ENCODE data around the gene FGR.

Gene FGR

DNA sequence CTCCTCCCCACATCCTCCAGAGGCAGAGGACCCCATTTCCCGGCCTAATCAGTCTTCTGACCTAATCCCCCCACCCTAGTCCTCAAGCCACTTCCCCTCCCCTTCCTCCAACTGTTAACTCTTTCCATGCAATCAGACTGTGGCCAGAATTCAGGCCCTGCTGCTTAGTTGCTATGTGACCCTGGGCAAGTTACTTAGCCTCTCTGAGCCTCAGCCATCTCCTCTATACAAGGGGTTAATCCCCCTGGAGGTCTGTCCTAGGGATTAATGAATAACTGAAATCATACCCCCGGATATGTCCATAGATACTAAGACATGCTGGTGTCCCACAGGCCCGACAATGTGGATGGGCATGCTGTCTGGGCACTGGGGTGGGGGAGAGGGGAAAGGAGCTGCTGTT is 49.3 kb downstream of the FGR start:
- DNase-seq (ENCODE audit: low read depth): no peak

DNA sequence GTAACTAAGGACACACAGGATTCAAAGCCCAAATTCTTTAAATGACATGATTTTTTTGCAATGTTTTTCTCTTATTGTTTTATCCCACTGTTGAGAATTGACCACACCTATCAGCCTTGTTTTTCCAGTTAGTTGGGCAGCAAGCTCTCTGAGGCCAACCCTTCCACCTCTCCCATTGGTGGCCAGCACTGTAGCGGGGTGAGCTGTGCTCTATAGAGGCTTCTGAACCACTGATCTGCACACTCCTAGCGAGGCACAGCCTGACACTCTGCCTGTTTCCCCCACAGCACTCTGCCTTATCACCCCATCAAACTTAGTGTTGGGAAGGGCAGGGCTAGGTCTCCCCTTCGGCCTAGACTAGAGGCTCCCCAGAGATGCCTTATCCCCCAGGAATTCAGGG is 50.5 kb downstream of the FGR start:
- DNase-seq (ENCODE audit: low read depth): no peak

GRCh38 chr1:27583479-27583878 is 51.5 kb downstream of the FGR start:
- no peak for DNase-seq (ENCODE audit: low read depth)

DNA sequence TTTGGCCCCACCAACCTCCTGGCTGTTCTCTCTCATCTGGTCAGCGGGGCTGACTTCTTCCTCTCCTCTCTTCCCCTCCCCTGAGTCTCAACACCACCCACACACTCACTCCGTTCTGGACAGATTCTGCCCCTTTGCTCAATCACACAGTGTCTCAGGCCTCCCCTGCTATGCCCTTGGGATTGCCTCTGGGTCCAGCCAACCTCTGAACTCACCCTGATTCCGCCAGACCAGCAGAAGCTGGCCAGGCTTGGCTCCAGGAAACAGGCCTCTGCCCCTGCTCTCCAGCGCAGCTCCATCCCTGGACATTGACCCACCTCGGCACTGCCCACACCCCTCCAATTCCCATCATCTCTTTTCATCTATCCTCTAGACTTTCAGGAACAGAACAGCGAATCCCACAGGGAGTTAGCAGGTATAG is 53.2 kb downstream of the FGR start:
- DNase-seq (ENCODE audit: low read depth): no peak

DNA sequence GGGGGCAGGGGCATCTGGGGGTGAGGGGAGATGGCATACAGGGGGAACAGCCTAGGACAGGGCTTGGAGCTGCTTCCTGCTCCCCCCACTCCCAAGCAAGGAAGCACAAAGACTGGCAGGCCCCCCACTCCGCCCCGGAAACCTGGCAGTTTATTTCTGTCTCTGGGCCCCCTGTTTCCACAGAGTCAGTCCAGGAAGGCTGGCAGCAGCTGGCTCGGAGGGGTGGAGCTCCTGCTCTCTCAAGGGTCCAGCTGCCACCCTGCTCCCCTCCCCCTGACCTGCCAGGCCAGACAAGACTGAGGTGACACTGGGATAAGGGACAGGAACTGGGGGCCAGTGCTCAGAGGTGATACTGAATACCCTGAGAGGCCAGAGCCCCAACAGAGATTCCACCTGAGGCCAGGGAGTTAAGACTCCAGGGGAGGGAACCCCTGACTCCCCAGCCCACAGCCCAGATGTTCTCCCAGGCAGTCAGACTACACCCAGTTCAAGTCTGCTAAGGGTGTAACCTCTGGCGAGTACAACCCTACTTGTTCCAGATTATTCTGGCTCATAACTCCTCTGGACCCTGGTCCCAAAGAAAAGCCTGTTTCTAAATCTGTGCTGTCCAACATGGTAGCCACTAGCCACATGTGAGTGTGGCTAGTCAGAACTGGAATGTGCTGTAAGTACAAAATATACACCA is 57.3 kb downstream of the FGR start:
- no peak for DNase-seq (ENCODE audit: low read depth)

DNA sequence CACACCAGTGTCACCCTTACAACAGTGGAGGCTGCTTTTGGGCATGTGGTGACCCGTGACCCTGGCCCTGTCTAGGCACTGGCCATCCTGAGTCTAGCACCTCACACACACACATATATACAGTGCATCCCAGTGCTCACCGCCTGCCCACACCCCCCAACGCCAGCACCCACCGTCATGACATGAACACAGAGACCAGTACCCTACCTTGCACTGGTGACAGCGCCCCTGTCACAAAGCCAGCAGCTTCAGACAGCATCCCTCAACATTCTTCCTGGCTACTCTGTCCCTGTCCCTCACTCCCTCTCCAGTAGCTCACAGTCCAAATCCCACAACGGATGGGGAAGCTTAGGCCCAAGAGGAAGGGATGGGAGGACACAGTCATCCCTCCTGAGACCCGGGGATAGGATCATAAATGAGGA is 58.2 kb downstream of the FGR start:
- DNase-seq (ENCODE audit: low read depth): no peak

DNA sequence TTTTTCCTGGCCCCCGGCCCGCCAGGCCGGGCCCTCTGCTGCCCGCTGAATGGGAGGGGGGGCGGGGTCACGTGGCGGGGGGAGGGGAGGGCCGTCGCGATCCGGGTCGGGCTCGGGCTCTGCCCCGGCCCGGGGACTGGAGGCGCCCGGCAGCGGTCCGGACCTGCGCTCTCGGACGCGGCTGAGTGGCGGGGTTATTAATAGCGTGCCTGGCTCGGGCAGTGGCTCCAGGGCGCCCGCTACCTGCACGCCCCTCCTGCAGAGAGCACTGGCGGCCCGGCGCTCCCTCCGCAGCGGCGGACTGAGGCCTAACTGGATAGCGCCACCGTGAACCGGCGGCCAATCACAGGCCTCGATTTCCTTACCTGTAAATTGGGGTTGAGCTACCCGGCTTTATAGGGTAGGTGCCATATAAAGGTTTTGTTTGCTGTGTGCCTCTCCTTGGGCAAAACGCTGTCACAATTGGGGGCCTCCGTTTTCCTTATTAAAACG is 59.1 kb downstream of the FGR start:
- DNase-seq (ENCODE audit: low read depth): no peak

DNA sequence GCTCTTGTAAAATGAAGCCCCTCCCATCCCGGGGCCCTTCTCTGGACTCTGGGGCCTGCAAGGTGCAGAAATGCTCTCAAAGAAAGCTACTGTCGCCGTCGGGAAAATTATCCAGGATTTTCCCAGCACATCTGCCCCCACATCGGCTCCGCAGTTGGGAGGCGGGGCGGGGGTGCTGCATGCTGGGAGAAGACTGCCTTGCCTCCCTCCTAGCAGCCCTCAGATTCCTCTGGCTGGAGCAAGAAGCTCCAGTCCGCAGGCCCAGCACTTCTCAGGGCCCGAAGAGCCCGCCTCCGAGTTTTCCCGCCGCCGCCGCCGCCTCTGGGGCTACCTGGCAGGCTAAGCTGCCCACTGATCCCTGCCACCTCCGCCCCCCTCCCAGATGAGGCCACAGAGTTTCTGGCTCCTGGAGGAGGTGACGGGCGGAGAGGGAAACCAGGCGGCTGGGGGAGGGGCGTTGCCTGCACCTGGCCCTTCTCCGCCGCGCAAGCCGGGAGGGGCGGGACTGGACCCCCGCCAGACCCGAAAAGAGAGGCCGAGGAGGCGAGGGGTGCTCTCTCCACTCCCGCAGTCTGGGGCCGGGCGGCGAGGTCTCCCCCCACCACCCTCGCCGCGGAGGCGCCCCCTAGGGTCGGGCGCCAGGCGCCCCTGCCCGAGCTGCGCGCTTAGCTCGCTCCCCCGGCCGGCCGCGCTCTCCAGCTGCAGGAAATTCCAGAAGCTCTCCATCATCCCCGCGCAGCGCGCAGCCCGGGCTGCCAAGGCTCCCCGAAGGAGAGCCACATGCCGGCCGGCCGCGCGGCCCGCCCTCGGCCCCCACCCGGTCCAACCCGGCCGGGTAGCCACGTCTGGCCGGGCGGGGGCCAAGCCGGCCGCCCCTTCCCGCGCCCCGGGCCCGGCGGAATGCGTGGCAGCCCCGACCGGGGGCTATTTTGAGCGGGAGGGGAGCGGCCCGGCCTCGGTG is 59.8 kb downstream of the FGR start:
- no peak for DNase-seq (ENCODE audit: low read depth)

DNA sequence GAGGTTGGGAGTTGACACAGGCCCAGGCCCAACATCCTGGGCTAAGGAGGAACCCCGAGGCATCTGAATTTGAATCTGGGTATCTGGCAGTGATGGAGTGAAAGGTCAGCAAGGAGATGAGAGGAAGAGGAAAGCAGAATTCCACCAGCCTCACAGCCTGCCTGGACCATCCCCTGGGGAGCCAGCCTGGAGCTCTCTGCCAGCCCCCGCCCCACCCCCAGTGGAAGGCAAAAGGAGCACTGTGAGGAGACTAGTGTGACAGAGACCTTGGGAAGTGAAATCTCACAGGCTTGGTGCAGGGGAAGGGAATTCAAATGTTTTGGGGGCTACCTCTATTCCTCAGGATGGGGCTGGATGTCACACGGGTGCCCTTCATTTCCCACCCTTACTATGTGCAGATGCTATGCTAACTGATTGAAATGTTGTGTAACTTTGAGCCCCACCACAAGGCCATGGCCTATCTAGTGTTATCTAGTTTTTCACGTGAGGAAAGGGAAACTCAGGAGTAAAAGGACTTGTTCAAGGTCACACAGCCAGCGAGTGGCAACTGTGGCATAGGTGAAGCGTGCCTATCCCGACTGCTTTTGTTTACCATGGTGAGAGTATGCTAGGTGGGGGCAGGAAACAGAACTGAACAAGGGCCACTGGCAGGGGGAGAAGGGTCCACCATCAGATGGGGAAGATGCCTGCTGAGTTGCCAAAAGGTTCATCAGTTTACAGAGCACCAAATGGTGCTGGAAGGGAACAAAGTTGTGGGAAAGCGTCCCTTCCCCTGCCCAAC is 60.8 kb downstream of the FGR start:
- no peak for DNase-seq (ENCODE audit: low read depth)

- no peak for DNase-seq (ENCODE audit: low read depth)
Measured at GRCh38 chr1:27572679-27573426, 62.1 kb downstream of the FGR start.

DNA sequence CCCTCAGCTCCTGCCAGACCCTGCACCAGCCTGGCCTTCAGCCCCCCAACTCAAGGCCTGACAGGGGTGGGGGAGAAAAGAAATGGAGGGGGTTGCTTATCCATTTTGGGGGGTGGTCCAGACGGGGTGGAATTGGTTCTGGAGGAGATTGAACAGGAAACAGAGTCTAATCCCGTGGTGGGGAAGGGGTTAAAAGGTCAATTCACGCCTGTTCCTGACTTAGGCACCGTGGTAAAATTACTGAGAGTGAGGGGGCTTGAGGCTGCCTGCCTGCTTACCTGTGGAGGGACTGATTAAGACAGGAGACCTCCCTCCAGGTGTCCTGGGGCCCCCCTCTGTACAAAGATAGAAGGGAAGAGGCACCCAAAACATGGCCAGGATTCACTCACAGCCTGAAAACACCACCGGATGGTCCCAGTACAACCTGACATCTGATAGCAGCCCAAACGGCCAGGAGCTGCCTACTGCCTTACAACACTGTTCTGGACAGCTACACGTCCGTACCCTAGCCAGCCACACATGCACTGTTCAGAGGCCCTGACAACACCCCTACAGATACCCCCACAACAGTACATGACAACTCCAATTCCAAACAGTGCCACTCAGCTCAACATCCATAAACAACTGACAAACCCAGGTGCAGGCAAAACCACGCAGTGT is 62.8 kb downstream of the FGR start:
- DNase-seq (ENCODE audit: low read depth): no peak

DNA sequence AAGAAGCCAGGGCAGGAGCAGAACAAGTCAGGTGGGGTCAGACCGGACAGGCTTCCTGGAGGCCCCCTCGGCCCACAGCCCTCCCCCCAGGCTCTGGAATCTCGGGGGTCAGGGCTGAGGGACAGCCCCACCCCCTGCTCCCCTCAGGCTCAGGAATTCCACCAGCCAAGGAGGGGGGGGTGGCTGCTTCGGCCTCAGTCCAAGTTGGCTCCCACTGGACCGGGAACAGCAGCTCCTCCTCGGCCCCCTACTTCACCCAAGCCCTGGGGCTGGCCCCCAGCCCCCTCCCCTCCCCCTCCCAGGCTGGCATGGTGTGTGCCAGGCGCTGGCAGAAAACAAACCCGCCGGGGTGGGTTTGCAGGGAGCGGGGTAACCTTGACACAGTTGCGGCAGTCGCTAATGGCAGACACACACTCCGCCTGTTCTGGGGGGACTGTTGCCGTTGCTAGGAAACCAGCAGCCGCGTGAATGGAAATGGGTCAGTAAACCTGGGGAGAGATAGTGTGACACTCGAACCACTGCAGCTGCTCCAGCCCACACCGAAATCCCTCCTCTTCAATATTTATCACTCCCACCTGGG is 63.5 kb downstream of the FGR start:
- no peak for DNase-seq (ENCODE audit: low read depth)

DNA sequence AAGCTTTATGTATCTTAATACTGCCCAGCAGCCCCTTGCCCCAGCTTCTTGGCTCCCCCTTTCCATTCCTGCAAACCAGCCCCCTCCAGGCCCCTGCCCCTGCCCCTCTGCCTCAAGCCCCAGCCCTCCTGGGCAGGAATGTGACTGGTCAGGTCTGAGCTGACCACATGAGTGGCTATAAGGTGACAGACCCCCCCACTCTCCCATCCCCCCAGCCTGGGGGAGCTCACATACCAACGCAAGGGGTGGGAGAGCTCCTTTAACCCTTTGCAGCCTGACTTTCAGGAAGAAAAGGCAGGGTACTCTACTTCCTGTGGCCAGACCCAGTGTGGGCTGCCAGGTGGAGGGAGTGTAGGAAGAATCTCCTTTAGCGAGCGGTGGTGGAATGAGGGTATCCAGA is 64.2 kb downstream of the FGR start:
- DNase-seq (ENCODE audit: low read depth): no peak

DNA sequence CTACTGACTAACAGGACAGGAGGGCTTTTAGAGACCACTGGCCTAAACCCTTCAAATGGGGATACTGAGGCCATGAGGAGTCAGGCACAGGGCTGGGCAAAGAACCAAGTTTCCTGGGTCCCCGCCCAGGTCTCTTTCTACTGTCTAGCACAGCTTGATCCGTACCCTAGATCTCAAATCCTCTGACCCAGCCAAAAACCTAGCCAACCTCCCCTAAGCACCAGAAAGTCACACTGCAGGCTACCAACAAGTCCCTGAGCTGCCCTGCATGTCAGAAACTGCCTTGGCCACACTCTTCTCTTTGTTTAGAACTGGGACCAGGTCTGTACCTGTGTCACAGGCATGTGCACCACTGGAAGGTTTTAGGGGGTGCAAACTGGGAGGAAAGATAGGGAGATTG is 64.6 kb downstream of the FGR start:
- no peak for DNase-seq (ENCODE audit: low read depth)

DNA sequence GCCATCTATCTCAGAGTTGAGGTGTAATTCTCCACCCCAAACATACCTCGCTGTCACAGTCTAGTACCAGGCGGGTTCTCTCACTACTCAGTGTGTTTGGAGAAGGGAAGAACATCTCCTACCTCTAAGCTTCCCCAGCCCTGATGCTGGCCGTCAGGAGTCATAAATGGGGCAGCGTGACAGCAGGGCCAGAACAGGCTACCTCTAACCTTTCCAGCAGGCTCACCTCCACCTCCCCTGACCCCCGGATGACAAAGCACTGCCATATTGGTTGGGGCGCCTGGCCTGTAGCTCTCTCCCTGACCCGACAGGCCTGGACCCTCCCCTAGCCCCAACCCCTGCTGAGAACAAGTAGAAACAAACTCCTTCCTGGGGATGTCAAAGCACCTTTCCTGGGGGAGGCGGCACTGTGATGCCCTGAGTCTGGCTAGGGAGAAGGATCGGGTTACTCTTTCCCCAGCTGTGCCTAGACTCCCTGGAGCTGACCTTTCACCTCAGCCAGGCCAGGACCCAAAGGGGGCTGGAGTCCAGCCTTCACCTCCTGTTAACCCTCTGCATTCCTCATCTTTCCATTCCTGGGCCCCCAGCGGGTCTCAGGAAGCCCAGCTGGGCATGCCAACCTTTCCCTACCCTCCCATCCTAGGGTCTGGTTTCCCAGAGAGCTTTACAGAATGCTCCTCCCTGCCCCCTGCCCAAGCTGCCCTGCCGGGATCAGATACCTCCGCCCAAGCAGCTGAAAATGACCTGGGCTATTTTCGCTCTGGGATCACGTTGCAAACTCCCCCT is 65.3 kb downstream of the FGR start:
- DNase-seq (ENCODE audit: low read depth): no peak

DNA sequence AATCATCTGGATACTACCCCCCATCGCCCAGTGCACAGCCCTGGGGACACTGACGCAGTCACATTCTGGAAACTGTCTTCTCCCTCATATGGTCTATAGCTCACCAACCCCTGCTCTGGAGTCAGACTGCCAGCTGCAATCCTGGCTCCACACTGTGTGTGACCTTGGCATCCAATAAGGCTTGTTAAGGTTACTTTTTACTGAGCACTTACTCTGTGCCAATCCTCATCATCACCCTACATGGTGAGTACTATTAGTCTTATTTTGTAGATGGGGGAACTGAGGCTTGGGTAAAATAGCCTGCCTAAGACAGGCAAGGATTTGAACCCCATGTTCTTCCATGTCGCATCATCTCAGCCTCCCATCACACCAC is 65.9 kb downstream of the FGR start:
- DNase-seq (ENCODE audit: low read depth): no peak

- DNase-seq (ENCODE audit: low read depth): peak; percentile 96
Measured at GRCh38 chr1:27568300-27569087, 66.5 kb downstream of the FGR start.

DNA sequence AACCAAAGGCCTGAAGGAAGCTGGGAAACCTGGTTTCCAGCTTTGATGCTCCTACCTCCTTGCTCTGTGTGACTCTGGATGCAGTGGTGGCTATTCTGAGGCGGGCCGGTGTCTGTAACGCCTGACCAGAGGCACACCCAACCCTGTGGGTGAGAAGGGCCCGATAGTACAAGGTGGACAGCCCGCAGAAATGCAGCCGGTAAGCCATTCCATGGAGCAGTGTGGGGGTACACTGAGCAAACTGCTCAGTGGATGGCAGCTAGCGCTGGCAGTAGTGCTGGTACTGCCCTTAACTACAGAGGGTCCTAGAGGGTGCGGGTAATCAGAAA is 67.0 kb downstream of the FGR start:
- no peak for DNase-seq (ENCODE audit: low read depth)

GRCh38 chr1:27567146-27567526 is 67.8 kb downstream of the FGR start:
- DNase-seq (ENCODE audit: low read depth): no peak

Data from CMK (cell line).